HG03196 (cell line): ENCODE measurements around the gene ABCB6.

ENCODE experiments used
- ATAC-seq: cut with Tn5 transposase; IDR thresholded peaks from one replicate; pipeline ENCODE4 v1.9.1; 2021; ENCODE audit not compliant: unreplicated experiment

The ABCB6 gene

DNA sequence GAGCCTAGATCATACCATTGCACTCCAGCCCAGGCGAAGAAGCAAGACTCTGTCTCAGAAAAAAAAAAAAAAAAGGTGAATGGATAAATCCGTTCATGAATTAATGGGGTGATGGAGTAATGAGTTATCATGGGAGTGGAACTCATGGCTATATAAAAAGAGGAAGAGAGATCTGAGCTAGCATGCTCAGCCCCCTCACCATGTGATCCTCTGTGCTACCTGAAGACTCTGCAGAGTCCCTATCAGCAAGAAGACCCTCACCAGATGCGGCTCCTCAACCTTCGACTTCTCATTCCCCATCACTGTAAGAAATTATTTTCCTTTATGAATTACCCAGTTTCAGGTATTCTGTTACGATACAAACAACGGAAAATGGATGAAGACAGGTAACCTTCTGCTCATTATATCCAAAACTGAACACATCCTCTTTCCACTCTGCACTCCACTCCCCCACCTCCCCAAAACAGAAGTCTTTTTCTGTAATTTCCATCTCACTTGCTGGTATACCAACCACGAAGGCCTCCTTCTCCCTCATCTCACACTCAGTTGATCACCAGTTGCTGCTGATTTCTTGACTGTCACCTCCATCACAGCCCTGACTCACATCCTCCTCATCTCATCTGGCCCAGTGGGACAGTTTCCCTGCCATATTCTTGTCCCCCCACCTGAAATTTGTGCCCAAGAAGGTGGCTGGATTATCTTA lies 31.9 kb downstream of the ABCB6 start:
- no peak for ATAC-seq

DNA sequence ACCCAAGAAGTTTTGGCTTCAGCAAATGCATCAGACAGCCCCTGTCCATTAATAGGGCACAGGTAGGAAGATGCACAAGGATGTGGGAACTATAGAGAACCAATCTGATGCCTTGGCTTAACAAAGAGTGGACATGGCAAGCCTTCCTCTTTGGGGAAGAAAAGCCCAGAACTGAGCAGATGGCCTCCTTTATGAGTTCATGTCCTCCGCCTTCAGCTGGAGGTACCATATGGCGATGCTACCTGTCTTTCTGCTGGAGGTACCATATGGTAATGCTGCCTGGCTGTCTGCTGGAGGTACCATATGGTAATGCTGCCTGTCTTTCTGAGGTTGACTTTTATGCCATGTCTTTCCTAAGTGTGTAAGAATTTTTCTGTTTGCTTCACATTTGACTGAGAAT lies 34.6 kb downstream of the ABCB6 start:
- no peak for ATAC-seq

DNA sequence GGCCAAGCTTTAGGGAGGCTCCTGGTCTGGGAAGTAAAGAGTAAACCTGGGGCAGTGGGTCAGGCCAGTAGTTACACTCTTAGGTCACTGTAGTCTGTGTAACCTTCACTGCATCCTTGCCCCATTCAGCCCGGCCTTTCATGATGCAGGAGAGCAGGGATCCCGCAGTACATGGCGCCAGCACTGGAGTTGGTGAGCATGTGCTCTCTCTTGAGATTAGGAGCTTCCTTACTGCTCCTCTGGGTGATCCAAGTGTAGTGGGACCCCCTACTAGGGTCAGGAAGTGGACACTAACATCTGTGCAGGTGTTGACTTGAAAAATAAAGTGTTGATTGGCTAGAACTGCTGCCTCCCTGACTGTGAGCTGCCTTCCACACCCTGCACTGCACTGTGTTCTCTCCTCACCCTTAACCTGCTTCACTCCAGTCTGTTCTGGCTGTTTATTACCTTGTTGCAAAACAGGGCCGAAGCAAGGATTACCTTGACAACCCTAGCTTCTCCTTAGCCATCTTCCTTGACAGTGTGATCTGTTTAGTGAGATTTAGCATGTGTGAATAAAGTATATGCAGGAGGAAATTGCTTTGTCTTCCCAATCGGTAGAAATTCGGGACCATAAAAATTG lies 35.5 kb downstream of the ABCB6 start:
- ATAC-seq, result no peak

DNA sequence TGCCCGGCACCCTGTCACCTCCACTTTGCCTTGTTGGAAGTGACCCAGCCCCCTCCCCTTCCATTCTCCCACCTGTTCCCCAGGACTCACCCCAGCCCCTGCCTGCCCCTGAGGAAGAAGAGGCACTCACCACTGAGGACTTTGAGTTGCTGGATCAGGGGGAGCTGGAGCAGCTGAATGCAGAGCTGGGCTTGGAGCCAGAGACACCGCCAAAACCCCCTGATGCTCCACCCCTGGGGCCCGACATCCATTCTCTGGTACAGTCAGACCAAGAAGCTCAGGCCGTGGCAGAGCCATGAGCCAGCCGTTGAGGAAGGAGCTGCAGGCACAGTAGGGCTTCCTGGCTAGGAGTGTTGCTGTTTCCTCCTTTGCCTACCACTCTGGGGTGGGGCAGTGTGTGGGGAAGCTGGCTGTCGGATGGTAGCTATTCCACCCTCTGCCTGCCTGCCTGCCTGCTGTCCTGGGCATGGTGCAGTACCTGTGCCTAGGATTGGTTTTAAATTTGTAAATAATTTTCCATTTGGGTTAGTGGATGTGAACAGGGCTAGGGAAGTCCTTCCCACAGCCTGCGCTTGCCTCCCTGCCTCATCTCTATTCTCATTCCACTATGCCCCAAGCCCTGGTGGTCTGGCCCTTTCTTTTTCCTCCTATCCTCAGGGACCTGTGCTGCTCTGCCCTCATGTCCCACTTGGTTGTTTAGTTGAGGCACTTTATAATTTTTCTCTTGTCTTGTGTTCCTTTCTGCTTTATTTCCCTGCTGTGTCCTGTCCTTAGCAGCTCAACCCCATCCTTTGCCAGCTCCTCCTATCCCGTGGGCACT lies 36.2 kb downstream of the ABCB6 start:
- no peak for ATAC-seq

DNA sequence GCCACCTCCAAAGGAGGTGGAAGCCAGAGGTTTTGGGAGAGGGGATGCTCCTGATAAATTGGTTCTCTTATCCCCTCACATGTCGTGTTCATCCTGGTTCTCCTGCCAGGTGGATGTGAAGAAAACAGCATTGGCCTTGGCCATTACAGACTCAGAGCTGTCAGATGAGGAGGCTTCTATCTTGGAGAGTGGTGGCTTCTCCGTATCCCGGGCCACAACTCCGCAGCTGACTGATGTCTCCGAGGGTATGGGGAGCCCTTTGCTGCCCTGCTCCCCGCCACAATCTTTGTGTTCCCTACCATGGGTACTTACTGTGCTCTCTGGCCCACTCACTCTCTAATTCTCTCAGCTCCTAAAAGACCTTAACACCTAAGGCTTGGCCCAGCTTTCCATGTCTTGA lies 37.2 kb downstream of the ABCB6 start:
- no peak for ATAC-seq

DNA sequence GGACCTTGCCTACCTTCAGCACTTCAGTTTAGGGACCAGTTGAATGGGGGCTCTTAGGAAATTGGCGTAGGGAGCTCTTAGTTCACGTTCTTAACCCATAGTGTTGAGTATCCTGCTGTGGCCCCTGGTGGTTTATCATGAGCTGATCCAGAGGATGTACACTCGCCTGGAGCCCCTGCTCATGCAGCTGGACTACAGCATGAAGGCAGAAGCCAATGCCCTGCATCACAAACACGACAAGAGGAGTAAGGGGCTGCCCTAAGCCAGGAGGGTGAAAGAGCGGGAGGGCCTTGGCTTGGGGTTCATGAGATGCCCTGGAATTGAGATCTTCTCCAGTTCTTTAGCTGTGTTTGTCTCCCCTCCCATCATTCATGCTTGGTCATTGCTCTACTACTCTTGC lies 37.8 kb downstream of the ABCB6 start:
- ATAC-seq, result no peak

DNA sequence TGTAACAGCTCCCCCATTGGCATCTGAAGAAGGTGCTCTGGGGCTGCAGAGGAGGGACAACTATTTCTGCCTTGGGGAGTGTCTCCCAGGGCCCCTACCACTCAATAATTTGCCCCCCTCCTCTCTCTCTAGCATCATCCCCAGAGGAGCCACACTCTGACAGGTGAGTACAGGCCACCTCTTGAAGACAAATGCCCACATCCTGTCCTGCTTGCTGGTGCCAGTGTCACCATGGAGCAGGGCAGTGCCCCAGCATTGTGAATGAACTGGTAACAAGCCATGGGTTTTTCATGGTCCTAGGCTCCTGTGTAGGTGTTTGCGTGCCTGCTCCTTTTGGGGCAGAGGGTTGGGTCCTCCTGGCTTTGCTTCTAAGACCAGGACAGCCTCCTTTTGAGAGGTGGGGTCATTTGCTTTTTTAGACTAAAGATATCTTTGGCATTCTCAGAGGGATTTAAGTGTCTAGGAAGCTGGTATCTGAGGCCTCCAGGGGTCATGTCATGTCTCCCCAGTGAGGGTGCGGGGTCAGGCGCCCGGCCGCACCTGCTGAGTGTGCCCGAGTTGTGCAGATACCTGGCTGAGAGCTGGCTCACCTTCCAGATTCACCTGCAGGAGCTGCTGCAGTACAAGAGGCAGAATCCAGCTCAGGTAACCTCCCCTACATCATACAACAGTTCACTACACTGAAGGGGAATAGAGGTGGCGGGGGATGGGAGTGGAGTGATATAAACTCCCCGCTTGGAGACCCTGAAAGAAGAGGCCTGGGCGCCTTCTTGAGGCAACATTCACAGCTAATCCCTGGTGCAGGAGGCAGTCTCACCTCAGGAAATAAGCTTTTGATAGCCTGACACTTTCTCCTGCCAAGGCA lies 38.9 kb downstream of the ABCB6 start:
- ATAC-seq, result no peak

DNA sequence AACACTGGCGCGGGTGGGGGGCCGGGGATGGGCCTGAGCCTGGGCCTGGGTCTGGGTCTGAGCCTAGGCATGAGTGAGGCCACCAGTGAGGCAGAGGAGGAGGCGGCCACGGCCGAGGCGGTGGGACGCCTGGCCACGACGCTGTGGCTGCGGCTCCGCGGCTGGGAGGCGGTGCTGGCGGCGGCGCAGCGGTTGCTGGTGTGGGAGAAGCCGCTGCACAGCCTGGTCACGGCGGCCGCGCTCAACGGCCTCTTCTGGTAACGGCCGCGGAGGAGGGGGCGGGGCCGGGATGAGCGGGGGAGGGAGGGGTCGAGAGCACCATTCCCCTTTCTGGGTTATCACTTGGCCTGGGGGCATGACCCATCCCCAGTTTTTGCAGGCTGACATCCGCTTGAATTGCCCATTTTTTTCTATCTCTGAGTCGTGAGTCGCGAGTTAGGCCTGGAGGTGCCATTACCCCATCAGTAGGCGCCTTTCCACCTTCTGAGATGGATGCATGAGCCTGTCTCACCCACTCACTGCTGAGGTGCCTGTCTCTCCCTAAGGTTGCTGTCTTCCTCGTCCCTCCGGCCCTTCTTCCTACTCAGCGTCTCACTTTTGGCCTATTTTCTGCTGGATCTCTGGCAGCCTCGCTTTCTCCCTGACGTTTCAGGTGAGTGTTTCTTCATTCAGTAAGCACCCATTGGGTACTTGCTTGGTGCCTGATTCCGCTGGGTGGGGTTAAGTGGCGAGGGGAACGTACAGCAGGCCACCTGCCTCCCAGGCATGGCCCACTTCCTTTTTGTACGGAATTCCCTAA lies 40.2 kb downstream of the ABCB6 start:
- ATAC-seq, result peak; percentile 11

DNA sequence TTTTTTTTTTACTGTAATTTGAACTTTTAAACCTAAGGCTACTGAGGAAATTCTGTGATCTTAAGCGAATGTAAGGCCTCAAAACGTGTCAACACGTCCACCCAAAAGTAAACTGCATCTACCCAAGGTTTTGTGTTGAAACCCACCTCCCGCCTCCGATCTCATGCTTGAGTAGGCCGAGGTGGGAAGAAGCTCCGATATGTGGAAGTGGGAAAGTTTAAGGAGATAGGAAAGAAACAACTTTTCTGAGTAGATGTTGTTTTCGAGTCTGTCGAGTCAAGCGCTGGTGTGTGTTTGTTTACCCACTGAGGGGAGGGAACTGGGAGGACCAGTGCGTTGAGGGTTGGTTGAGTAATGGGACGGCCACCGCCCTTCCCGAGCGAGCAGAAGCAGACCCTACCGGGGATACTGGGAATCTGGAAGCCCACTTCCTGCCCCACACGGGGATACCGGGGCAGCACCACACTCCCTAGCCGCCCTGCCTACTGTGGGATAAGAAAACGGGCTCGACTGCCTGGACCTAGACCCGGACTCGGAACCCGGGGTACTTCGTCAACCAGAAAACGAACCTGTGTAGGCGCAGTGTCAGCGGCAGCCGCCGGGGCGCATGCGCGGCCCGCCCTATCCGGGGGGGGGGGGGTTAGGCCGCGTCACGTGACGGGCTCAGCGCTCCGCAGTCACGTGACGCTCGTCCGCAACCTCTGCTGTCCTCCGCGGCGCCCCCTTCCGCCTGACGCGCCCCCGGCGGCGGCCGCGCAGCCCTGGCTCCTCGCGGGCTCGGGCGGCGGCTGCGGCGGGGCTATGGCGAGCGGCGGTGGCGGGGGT lies 41.0 kb downstream of the ABCB6 start, which contains the start of gene RETREG2:
Gene RETREG2, plus strand, starts transcription at position 724 of the 825 bp plus-strand sequence. Its CDS starts 78 bp downstream, at position 802.
- ATAC-seq, result peak; percentile 36

DNA sequence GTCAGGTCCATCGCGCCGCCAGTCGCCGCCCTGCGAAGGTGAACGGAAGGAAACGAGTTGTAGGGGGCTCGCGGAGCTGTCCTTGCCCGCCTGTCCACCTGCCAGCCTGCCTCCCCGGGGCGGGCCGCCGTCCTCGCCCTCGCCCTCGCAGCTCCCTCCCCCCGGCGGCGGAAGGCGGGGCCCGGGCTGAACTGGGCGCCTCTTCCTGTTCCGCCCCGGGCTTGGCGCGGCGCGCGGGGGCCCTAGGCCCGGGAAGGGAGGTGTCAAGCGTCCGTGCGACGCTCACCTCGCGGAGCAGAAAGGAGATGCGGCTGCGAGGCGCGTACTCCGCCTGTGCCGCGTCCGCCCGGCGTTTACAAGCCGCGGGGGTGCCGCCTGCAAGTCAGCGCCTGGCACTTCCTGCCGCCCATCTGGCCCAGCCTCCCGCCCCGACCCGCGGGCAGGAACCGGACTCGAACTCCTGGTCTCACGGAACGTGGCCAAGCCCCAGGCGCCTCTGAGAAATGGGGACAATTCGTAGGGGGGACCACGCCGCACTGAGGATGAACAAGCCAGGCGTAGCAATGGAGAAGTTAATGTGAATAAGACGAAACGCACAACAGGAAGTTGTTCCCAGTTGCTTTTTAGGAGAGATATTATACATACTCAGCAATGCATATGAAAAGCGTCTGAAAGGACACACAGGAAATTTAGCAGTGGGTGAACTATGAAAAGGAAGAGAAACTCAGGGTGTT lies 41.8 kb downstream of the ABCB6 start, which contains the start of gene CNPPD1:
Gene CNPPD1, minus strand, starts transcription at position 108 of the 734 bp plus-strand sequence. Its CDS starts 97 bp downstream, at position 11.
- ATAC-seq, result peak; percentile 60

DNA sequence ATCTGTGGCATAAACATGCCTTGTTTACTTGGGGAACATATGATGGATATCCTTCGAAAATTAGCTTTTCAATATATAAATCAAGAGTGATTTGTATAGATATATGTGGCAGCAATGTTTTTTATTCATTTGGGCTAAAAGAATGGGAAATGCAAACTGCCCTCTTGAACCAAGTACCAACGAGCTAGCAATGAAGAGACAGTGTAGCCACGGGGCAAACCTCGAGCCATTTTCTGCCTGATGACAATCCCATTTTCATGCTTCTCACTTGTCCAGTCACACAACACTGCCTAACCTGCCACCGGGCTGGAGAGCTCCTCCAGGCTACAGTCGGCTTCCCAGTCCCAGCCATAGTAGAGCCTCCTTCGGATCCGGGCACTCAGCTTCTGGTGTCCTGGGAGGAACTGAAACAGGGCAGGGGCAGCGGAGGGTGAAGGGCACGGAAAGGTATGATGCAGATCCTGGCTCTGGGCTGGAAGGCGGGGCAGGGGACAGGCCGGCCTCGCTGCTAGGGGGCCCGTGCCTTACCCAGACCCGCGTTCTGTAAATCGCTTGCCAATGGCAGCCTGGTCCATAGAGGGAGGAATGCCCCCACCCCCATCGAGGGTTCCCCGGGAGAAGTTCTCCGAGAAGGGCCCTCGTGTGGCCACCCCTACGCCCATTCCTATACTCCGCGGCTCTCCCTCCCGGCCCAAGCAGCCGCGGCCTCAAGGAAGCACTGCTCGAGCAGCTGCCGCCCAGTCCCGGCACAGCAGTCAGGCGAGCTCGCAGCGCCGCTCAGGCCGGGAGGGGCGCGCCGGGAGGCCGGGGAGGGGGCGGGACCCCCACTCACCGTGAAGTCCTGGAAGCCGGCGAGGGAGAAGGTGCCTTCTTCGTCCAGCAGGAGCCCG lies 42.6 kb downstream of the ABCB6 start:
- peak; percentile 24 for ATAC-seq

DNA sequence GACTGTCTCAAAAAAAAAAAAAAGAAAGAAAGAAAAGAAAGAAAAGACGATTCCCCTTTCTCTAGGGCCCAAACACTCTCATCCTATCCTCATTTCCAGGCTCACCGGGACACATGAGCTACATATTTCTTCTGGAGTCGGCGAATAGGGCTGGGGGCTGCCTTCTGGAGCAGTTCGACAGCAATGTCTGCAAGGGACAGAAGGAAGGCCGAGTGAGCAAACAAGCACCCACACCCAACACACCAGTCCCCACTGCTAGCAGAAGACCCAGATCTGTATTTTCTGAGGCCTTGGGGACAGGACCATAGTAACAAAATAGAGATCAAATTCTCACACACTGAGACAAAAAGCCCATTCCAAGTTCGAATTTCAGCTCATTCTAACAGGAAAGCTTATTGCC lies 43.3 kb downstream of the ABCB6 start:
- no peak for ATAC-seq

DNA sequence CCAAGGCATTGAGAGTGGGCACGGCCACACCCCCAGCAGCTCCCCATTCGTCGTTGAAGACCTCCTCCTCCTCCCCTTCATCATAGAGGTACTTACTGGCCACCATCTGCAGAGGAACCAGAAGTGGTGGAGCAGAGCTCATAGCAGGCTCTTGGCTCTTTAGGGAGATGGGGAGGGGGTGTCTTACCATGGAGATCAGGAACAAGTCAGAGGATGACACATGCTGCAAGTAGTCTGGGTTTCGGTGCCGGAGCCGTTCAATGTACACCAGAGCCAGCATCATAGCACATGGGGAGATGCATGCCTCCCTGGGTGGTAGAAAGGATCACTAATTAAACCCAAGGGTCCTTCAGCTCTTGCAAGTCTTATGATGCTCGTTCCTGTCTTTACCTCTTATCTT lies 44.0 kb downstream of the ABCB6 start:
- ATAC-seq, result no peak

DNA sequence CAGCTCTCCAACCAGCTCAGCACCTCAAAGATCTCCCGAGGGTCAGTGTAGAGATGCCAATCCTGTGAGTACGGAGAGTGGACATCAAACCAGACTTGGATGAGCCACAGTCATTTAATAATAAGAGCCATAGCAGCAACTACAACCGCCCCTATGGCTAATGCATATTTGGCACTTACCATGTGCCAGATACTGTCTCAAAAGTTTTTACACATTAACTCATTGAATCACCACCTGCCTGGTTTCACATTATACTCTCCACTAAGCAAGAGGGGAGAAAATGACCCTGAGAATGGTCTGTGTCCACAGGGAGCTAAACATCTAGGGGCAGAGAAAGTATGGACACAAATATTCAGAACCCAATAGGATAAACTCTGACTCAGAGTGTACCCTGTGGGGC lies 44.6 kb downstream of the ABCB6 start:
- no peak for ATAC-seq

DNA sequence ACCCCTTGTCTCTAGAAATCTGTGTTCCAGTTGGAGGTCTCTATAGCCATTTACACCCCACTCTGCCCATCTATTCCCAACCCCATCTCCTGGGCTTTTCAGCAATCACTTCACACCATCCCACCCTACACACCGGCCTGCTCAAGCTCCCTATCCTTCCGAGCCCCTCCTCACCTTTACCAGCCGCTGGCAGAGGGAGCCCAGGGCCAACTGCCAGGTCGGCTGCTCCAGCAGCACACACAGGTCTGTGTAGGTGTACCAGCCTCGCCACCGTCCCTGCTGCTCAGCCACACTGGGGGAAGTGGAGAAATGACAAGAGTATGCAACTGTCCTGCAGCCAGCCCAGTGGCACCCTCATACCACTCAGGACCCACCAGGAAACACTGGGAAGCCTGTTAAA lies 45.6 kb downstream of the ABCB6 start:
- ATAC-seq, result no peak

DNA sequence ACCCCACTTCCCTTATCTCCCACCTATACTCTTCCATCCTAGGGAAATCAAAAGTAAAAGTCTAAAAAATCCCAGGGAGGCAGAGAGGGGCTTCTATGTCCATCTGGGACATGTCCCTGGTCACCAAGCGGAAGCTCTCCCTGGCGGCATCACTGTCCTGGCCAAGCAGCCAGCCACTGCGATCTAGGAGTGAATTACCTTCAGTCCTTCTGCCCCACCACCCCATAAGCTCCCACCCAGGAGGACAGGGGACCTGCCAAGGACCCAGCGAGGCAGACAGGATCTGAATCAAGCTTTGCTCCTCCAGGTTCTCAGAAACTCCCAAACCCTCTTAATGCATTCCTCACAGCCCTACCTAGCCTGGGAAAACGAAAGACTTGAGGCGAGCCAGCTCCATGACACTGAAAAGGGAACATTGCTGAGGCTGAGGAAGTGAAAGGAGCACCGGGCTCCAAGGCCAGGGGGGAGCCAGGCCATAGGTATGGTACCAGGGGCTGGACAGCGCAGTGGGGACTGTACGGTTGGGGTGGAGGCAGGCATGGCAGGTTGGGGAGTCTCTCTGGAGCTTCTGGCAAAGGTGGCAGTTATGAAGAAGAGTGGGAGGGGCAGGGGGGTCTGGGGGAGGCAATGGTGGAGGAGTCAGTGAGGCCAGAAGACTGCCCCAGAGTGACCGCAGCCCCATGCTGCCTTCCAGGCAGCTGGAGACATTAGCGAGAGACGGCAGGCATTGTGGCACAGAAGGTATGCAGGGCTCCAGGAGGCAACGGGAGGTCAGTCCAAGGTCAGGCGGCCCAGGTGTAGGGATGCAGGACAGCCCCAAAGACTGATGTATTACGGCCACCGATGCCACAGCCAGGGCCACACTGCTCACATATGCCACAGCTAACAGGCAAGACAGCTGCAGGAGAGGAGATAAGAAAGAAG lies 46.3 kb downstream of the ABCB6 start:
- ATAC-seq, result no peak
